ENCODE data around the gene SPNS1. TPM values are rescaled to one million over a fixed set of nuclear protein-coding genes. Genes with fewer than 3 reads are reported as not detected.
A peak's percentile ranks its signal among the peaks of the same experiment; 100 is the strongest.
"Not testable (repeated sequence)": the region's sequence is repeated elsewhere in the genome, so short reads cannot be mapped to it uniquely, and the experiment has no call there.

The SPNS1 gene, protein sequence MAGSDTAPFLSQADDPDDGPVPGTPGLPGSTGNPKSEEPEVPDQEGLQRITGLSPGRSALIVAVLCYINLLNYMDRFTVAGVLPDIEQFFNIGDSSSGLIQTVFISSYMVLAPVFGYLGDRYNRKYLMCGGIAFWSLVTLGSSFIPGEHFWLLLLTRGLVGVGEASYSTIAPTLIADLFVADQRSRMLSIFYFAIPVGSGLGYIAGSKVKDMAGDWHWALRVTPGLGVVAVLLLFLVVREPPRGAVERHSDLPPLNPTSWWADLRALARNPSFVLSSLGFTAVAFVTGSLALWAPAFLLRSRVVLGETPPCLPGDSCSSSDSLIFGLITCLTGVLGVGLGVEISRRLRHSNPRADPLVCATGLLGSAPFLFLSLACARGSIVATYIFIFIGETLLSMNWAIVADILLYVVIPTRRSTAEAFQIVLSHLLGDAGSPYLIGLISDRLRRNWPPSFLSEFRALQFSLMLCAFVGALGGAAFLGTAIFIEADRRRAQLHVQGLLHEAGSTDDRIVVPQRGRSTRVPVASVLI
- 21.0 and 36.0 TPM in 2 replicates for total RNA-seq

DNA sequence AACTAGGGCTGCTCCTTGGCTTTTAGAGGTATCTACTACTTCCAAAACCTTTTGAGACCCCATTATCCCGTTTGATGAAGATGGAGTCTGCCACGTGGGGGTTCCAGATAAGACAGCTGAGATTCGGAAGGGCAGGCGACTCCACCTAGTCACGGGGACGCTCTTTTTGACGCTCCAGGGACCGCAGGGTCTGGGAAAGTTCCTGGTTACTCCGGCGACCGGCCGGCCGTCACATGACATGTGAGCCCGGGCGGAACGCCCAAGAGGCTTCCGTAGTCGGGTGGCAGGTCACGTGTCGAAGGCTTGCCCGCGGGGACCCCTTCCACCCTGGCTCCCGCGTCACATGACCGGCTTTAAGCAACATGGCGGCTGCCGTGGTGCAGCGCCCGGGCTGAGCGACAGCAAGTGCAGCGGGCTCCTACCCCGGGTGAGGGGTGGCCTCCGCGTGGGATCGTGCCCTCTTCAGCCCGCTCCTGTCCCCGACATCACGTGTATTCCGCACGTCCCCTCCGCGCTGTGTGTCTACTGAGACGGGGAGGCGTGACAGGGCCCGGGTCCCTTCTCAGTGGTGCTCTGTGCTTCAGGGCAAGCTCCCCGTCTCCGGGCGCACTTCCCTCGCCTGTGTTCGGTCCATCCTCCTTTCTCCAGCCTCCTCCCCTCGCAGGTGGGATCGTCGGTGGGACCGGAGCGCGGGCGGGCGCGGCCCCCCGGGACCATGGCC, at the start of gene SPNS1:
Gene SPNS1, plus strand, starts transcription at position 342 of the 721 bp plus-strand sequence. Its CDS starts 374 bp downstream, at position 716.
- peak; percentile 88 for DNase-seq (ENCODE audit: low read depth)

DNA sequence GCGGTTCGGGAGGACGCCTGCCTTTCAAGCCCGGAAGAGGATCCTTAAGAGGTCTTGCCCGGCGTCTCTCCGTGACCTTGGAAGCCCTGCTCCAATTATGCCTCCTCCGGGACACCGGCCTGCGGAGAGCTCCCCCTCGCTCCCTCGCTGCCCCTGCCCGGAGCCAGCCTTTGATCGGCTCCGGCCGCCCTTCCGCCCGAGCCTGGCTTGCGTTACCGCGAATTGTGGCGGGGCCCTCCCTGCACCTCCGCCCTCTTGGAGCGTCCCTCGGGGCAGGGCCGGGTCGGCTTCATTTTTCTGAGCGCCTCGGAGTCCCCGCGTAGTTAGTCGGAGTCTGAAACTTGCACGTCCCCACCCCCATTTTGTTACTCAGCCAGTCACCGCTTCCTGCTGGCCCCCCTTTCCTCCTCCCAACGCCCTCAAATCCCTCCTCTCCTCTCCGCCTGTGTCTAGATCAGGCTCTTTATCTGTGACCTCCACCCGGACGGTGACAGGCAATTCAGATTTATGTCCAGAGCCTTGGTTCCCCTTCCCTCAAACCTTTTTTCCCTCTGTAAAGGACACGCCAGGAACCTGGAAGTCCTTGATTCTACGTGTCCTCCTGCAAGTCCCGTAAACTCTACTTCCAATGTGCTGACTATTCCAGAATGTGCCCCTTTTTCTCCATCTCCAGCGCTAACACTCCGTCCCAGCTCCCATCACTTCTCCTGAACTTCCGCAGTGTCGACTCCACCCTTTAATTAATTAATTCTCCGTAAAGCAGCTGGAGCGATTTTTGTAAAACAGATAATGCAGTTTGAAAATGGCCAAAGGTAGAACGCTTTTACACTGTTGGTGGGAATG, 49.0 kb upstream of the SPNS1 start:
- DNase-seq (ENCODE audit: low read depth) = peak; percentile 57

DNA sequence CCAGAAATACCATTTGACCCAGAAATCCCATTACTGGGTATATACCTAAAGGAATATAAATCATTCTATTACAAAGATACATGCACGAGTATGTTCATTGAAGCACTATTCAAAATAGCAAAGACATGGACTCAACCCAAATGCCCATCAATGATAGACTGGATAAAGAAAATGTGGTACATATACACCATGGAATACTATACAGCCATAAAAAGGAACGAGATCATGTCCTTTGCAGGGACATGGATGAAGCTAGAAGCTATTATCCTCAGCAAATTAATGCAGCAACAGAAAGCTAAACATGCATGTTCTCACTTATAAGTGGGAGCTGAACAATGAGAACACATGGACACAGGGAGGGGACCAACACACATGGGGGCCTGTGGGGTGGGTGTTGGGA, 48.3 kb upstream of the SPNS1 start:
- DNase-seq (ENCODE audit: low read depth) = not testable (repeated sequence)

DNA sequence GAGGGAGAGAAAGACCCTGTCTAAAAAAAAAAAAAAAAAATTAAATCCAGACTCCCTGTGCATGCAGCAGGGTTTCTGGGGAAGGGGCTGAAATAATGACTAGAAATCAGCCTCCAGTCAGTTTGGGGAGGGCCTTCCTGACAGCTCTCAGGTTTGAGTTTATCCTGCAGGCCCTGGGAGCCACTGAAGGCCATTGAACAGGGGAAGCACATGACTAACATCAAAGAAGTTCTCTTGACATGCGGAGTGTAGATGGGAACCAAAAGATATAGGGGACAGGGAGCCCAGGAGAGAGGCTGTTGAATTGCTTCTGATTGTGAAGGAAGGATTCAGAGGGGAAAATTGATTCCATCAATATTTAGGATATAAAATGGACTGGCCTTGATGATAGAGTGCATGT, 46.8 kb upstream of the SPNS1 start:
- DNase-seq (ENCODE audit: low read depth) = no peak

DNA sequence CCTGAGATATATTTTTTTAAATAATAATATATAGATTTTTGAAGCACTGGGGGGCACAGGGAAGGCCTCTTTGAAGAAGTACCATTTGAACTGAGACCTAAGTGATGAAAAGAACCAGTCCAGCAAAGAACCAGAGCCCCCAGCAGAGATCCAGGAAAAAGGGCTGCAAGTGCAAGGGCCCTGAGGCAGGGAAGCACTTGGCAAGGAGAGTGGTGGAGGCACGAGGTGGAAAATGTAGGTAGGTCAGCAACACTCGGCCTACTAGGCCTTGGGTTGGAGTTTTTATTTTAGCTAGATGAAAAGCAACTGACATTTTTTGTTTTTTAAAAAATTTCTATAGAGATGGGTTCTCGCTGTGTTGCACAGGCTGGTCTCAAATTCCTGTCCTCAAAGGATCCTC, 44.4 kb upstream of the SPNS1 start:
- no peak for DNase-seq (ENCODE audit: low read depth)

DNA sequence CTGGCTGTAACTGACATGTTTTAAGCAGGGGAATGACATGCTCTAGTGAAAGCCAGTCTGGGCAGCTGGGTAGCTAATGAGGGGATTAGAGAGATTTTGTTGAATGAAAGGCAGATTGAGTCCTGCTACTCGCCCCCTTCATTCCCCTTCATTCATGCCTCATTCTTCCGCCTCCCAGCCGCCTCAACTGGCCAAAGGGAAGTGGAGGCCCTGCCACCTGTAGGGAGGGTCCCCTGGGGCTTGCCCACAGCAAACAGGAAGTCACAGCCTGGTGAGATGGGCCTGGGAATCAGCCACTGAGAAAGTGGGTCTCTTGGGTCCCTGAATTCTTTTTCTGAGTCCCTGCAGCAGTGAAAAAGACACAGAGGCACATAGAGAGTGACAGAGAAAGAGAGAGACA, 43.9 kb upstream of the SPNS1 start:
- DNase-seq (ENCODE audit: low read depth) = no peak

DNA sequence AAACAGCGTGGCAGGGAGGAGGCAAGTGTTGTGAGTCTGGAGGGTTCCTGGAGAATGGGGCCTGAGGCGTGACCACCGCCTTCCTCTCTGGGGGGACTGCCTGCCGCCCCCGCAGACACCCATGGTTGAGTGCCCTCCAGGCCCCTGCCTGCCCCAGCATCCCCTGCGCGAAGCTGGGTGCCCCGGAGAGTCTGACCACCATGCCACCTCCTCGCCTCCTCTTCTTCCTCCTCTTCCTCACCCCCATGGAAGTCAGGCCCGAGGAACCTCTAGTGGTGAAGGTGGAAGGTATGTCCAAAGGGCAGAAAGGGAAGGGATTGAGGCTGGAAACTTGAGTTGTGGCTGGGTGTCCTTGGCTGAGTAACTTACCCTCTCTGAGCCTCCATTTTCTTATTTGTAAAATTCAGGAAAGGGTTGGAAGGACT, 42.8 kb upstream of the SPNS1 start, which contains the start of gene CD19:
Gene CD19, plus strand, starts transcription at position 171 of the 425 bp plus-strand sequence. Its CDS starts 30 bp downstream, at position 201.
- no peak for DNase-seq (ENCODE audit: low read depth)

DNA sequence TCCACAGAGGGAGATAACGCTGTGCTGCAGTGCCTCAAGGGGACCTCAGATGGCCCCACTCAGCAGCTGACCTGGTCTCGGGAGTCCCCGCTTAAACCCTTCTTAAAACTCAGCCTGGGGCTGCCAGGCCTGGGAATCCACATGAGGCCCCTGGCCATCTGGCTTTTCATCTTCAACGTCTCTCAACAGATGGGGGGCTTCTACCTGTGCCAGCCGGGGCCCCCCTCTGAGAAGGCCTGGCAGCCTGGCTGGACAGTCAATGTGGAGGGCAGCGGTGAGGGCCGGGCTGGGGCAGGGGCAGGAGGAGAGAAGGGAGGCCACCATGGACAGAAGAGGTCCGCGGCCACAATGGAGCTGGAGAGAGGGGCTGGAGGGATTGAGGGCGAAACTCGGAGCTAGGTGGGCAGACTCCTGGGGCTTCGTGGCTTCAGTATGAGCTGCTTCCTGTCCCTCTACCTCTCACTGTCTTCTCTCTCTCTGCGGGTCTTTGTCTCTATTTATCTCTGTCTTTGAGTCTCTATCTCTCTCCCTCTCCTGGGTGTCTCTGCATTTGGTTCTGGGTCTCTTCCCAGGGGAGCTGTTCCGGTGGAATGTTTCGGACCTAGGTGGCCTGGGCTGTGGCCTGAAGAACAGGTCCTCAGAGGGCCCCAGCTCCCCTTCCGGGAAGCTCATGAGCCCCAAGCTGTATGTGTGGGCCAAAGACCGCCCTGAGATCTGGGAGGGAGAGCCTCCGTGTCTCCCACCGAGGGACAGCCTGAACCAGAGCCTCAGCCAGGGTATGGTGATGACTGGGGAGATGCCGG, 42.0 kb upstream of the SPNS1 start:
- no peak for DNase-seq (ENCODE audit: low read depth)

DNA sequence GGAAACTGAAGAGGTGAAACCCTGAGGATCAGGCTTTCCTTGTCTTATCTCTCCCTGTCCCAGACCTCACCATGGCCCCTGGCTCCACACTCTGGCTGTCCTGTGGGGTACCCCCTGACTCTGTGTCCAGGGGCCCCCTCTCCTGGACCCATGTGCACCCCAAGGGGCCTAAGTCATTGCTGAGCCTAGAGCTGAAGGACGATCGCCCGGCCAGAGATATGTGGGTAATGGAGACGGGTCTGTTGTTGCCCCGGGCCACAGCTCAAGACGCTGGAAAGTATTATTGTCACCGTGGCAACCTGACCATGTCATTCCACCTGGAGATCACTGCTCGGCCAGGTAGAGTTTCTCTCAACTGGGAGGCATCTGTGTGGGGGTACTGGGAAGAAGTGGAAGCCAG, 41.4 kb upstream of the SPNS1 start:
- DNase-seq (ENCODE audit: low read depth) = no peak

DNA sequence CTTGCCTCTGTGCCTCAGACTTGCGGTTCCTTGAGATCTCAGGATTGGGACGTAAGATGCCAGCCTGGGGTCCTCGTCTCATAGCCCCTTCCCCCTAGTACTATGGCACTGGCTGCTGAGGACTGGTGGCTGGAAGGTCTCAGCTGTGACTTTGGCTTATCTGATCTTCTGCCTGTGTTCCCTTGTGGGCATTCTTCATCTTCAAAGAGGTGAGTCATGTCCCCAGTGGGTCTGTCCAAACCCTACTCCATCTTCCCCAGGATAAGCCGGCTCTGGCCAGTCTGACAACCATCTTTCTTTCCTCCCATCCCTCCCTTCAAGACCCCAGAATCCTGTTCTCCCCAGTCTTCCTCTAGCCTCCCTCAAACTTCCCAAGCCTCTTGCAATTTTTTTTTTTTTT, 39.2 kb upstream of the SPNS1 start:
- no peak for DNase-seq (ENCODE audit: low read depth)

DNA sequence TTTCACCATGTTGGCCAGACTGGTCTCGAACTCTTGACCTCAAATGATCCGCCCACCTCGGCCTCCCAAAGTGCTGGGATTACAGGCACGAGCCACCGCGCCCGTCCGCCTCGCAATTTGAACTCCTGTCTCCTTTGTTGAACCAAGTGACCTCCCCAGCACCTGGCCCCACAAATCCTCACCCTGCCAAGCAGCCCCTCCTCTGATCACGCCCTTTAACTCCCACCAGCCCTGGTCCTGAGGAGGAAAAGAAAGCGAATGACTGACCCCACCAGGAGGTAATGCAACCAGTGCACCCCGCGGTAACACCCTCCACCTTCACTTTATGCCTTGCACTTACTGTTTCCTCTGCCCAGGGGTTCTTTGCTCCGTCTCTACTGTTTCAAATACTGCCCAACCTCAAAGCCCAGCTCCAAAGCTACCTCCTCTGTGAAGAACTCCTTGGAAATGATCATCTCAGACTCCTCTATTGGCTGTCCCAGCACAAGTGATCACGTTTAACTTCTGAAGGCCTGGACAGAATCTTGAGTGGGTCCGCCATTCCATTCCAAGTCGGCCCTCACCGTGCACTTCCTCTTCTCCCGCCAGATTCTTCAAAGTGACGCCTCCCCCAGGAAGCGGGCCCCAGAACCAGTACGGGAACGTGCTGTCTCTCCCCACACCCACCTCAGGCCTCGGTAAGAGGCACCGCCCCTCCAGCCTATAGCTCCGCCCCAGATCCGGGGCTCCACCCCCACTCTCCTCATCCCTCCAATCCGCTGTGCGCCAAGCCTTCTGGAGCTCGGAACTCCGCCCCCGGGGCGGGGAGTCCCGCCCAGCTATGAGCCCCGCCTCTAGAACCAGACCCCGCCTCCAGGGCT, 38.4 kb upstream of the SPNS1 start:
- peak; percentile 41 for DNase-seq (ENCODE audit: low read depth)

DNA sequence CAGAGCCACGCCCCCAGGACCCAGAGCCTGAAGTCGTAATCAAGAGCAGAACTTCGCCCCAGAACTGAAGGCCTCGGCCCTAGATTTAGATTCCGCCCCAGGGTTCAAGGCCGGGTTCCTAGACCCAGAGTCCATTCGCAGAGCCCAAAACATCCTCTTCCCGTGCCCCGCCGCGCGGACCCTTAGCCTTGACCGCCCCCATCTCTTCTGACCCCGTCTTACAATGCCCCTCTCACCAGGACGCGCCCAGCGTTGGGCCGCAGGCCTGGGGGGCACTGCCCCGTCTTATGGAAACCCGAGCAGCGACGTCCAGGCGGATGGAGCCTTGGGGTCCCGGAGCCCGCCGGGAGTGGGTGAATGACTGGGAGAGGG, 37.8 kb upstream of the SPNS1 start:
- no peak for DNase-seq (ENCODE audit: low read depth)

DNA sequence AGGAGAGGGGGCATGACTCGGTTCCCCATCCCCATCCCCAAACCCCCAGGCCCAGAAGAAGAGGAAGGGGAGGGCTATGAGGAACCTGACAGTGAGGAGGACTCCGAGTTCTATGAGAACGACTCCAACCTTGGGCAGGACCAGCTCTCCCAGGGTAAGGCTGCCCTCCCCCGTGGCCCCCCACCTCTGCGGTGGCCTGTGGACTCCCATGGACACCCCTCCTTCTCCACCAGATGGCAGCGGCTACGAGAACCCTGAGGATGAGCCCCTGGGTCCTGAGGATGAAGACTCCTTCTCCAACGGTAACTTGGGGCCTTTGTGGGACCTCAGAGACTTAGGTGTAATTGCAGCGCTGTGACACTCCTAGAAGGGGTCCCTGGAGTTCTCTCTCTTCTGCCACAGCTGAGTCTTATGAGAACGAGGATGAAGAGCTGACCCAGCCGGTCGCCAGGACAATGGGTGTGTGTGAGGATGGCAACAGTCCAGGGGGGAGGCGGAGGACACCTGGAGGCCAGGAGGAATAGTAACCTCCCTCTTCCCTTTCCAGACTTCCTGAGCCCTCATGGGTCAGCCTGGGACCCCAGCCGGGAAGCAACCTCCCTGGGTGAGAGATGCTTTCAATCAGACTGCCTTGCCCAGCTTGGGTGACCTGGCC, 37.2 kb upstream of the SPNS1 start:
- DNase-seq (ENCODE audit: low read depth) = no peak

DNA sequence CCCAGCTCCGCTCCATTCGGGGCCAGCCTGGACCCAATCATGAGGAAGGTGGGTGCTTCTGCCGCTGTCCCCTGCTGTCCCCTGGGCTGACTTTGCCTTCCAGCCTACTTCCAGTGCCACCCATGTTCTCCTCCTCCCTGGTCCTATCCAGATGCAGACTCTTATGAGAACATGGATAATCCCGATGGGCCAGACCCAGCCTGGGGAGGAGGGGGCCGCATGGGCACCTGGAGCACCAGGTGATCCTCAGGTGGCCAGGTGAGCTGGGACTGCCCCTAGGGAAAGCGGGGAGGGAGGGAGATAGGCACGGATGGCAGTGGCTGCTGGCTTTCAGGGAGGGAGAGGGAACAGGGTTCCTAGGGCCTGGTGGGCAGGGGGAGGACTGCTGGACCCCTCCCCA, 35.9 kb upstream of the SPNS1 start:
- no peak for DNase-seq (ENCODE audit: low read depth)

DNA sequence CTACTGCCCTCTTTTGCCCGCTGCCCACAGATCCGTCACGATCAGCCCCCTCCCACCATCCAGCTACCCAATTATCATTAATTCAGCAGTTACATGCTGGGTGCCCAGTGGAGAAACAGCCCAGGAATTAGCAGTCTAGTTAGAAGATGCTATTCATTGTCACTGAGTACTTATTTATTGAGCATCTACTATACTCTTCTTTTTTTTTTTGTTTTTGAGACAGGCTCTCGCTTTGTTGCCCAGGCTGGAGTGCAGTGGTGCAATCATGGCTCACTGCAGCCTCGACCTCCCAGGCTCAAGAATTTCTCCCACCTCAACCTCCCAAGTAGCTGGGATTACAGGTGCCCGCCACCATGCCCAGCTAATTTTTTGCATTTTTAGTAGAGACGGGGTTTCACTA, 34.8 kb upstream of the SPNS1 start:
- DNase-seq (ENCODE audit: low read depth) = not testable (repeated sequence)

DNA sequence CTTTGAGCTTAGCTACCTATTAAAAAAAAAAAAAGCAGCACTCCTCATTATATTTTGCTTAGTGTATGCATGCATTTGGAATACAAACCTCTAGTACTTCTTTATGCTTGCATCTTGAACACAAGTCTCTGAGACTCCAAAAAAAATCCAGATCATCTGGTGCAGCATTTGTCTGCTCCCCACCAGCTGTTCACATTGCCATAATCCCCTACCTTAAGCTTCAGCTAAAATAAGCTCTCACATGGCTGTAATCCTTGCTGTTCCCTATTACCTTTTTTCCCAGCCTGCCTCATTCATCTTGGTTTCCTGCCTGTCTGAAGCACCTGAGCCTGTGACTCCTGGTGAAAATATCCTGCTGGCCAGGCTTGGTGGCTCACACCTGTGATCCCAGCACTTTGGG, 31.3 kb upstream of the SPNS1 start:
- DNase-seq (ENCODE audit: low read depth) = no peak

DNA sequence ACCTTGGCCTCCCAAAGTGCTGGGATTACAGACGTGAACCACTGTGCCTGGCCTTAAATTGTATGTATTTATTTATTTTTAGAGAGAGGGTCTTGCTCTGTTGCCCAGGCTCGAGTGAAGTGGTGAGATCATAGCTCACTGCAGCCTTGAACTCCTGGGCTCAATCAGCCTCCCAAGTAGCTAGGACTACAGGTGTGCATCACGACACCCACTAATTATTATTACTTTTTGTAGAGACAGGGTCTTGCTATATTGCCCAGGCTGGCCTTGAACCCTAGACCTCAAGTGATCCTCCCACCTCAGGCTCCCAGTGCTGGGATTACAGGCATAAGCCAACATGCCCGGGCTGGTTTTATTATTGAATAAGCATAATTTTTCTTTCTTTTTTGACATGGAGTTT, 27.9 kb upstream of the SPNS1 start:
- no peak for DNase-seq (ENCODE audit: low read depth)

DNA sequence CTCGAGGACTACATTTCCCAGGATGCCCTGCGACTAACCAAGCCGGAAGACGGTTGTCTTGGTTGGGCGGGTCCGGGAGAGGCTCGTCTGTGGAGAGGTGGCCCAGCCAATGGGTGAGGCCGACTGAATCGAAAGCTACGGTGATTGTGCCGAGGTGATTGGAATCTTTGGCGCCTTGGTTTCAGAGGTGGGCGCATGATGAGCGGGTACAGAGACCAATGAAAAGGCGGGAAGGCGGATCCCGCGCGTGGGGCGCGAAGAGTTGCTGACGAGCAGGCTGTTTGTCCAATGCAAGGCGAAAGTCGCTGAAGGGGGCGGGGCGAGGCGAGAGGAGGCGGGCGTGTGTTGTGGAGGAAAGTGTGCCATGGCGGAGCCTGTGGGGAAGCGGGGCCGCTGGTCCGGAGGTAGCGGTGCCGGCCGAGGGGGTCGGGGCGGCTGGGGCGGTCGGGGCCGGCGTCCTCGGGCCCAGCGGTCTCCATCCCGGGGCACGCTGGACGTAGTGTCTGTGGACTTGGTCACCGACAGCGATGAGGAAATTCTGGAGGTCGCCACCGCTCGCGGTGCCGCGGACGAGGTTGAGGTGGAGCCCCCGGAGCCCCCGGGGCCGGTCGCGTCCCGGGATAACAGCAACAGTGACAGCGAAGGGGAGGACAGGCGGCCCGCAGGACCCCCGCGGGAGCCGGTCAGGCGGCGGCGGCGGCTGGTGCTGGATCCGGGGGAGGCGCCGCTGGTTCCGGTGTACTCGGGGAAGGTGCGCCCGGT, 23.7 kb upstream of the SPNS1 start, which contains the start of gene NFATC2IP:
Gene NFATC2IP, plus strand, starts transcription at position 290 of the 762 bp plus-strand sequence. Its CDS starts 75 bp downstream, at position 365.
- DNase-seq (ENCODE audit: low read depth) = peak; percentile 99
